K562 (cell line): ENCODE data around the gene TTC16. TPM values are rescaled to one million over a fixed set of nuclear protein-coding genes. Genes with fewer than 3 reads are reported as not detected.

ENCODE experiments used
- ATAC-seq: fragments of 200-7000 bp; cut with Tn5 transposase; 3 replicates; pipeline ENCODE4 v1.9.1; 2020; ENCODE audit warnings: moderate library complexity
- BruUV-seq: library from RNA; stranded (reverse); fragments of 400-500 nt; replicated peaks from 2 replicates; lab custom pipeline; 2021; lab: Mats Ljungman, UMichigan
- CTCF ChIA-PET: fragments of 300-600 bp; formaldehyde crosslinking; extraction: SDS; loops from one replicate; lab custom pipeline; 2021; ENCODE audit warnings: low intra/inter-chr PET ratio; lab: Yijun Ruan, JAX
- POLR2A ChIA-PET: fragments of 300-600, 350-650 bp; sonication (Branson Sonifier 250); formaldehyde crosslinking; extraction: SDS; loops from one replicate; lab custom pipeline; 2021; ENCODE audit warnings: antibody characterized with exemption, inconsistent platforms; lab: Yijun Ruan, JAX
- DNase-seq, 4 experiments: peaks; one replicate each; pipeline versions ENCODE4 v3.0.0 to v3.0.0-alpha.2; 2011 to 2018; ENCODE audit warnings: low spot score in 3 of 4, mixed read lengths in 3 of 4; ENCODE audit errors: extremely low read depth in 1 of 4
- FAIRE-seq: peaks from 2 replicates; lab custom pipeline; 2011; peaks lifted over from hg19 to GRCh38; lab: Jason Lieb, UNC
- H2AFZ ChIP-seq: 2 replicates; pipeline ENCODE4 v1.6.0; 2011; ENCODE audit warnings: low read depth, low read length, control low read depth, inconsistent platforms
- H3K27ac ChIP-seq: fragments of 200-600 bp; 3 replicates; pipeline ENCODE4 v1.8.0; 2011; ENCODE audit warnings: low read depth, mild to moderate bottlenecking, control low read depth, inconsistent platforms, low read length, moderate library complexity, mixed read lengths; ENCODE audit errors: extremely low read depth
- H3K27me3 ChIP-seq, 2 experiments: fragments of 300-600 bp in 1 of 2; 2 replicates in 1 of 2; 3 replicates in 1 of 2; pipeline versions ENCODE4 v1.6.0 to v1.8.0; 2011; ENCODE audit warnings: inconsistent platforms in 2 of 2, low read length in 2 of 2, mild to moderate bottlenecking in 1 of 2, mixed read lengths in 1 of 2, moderate library complexity in 1 of 2; ENCODE audit not compliant: control insufficient read depth in 2 of 2, insufficient read depth in 2 of 2
- H3K36me3 ChIP-seq: fragments of 300-600 bp; 3 replicates; pipeline ENCODE4 v1.8.0; 2011; ENCODE audit warnings: mild to moderate bottlenecking, low read length, inconsistent platforms; ENCODE audit not compliant: control insufficient read depth, insufficient read depth
- H3K4me1 ChIP-seq, 2 experiments: fragments of 200-600 bp in 1 of 2; replicated peaks in 1 of 2; 2 replicates in 1 of 2; 3 replicates in 1 of 2; pipeline versions ENCODE4 v1.5.1 to v1.8.0; 2011; ENCODE audit warnings: inconsistent platforms in 2 of 2, low read length in 2 of 2, mild to moderate bottlenecking in 1 of 2, mixed read lengths in 1 of 2, moderate library complexity in 1 of 2; ENCODE audit not compliant: control insufficient read depth in 2 of 2, insufficient read depth in 2 of 2
- H3K4me2 ChIP-seq: 2 replicates; pipeline ENCODE4 v1.6.1; 2011; ENCODE audit warnings: low read length, control low read depth, inconsistent platforms, mixed read lengths; ENCODE audit not compliant: insufficient read depth
- H3K4me3 ChIP-seq: fragments of 200-600 bp; sonication (generic), shearing (Covaris generic); 2 replicates; pipeline ENCODE4 v1.5.1; 2016; ENCODE audit warnings: control low read depth, inconsistent platforms
- H3K79me2 ChIP-seq: fragments of 200-600 bp; 3 replicates; pipeline ENCODE4 v1.8.0; 2011; ENCODE audit warnings: low read length, inconsistent platforms; ENCODE audit not compliant: control insufficient read depth, insufficient read depth
- H3K9ac ChIP-seq, 2 experiments: 2 replicates each; pipeline versions ENCODE4 v1.6.0 to v1.6.1; 2011; ENCODE audit warnings: low read depth in 2 of 2, low read length in 2 of 2, control low read depth in 1 of 2, inconsistent platforms in 1 of 2, mild to moderate bottlenecking in 1 of 2, mixed read lengths in 1 of 2; ENCODE audit not compliant: insufficient read depth in 1 of 2
- H3K9me1 ChIP-seq: one replicate; pipeline ENCODE4 v1.6.0; 2011; ENCODE audit warnings: inconsistent platforms, mild to moderate bottlenecking, low read length, moderate library complexity; ENCODE audit not compliant: control insufficient read depth, insufficient read depth
- H3K9me3 ChIP-seq: replicated peaks from 2 replicates; pipeline ENCODE4 v1.5.1; 2011; ENCODE audit warnings: low read depth, low read length, inconsistent platforms; ENCODE audit not compliant: control insufficient read depth, insufficient read depth
- H4K20me1 ChIP-seq: replicated peaks from 2 replicates; pipeline ENCODE4 v1.6.1; 2011; ENCODE audit warnings: low read length, inconsistent platforms, mixed read lengths; ENCODE audit not compliant: control insufficient read depth, insufficient read depth
- AFF4 ChIP-seq: sonication (generic); formaldehyde crosslinking; IDR thresholded peaks from 2 replicates; pipeline ENCODE4 v1.8.0; 2023; ENCODE audit warnings: mild to moderate bottlenecking, missing genetic modification reagents
- BCOR ChIP-seq: fragments of 450-650 bp; IDR thresholded peaks from 2 replicates; pipeline ENCODE4 v1.6.1; 2016
- CTCF ChIP-seq, 3 experiments: IDR thresholded peaks in 2 of 3; conservative IDR thresholded peaks in 1 of 3; 2 replicates each; pipeline ENCODE4 v1.5.1; 2011 to 2012; ENCODE audit warnings: low read length in 3 of 3, mild to moderate bottlenecking in 3 of 3, control low read depth in 2 of 3, improper control_type of control experiment in 1 of 3, inconsistent platforms in 1 of 3, low read depth in 1 of 3, mixed read lengths in 1 of 3, moderate library complexity in 1 of 3; ENCODE audit not compliant: insufficient read depth in 2 of 3
- FOXM1 ChIP-seq, 2 experiments: fragments of 450-650 bp in 1 of 2; sonication (generic) in 1 of 2; formaldehyde crosslinking in 1 of 2; IDR thresholded peaks; 2 replicates each; pipeline versions ENCODE4 v1.6.1 to v1.9.0; 2017 to 2022; ENCODE audit warnings: low read depth in 2 of 2, mild to moderate bottlenecking in 2 of 2, missing genetic modification reagents in 1 of 2, moderate library complexity in 1 of 2
- KDM1A ChIP-seq, 2 experiments: fragments of 450-650 bp; IDR thresholded peaks; 2 replicates each; pipeline ENCODE4 v1.6.1; 2016; ENCODE audit warnings: mild to moderate bottlenecking in 2 of 2
- RBM25 ChIP-seq: fragments of 200-400 bp; formaldehyde crosslinking; IDR thresholded peaks from 2 replicates; pipeline ENCODE4 v1.6.1; 2018; ENCODE audit warnings: low read length, low read depth, moderate library complexity; ENCODE audit not compliant: severe bottlenecking
- SMARCA5 ChIP-seq: fragments of 450-650 bp; IDR thresholded peaks from 2 replicates; pipeline ENCODE4 v1.6.1; 2016
- TCF7L2 ChIP-seq: fragments of 150-350 bp; IDR thresholded peaks from 2 replicates; pipeline ENCODE4 v1.6.1; 2016; ENCODE audit warnings: low read depth, mild to moderate bottlenecking, low read length, moderate library complexity
- TEAD4 ChIP-seq, 2 experiments: sonication (generic) in 1 of 2; formaldehyde crosslinking in 1 of 2; IDR thresholded peaks; 2 replicates each; pipeline versions ENCODE4 v1.6.1 to v1.8.0; 2012 to 2022; ENCODE audit warnings: borderline replicate concordance in 1 of 2, inconsistent platforms in 1 of 2, low read length in 1 of 2, mild to moderate bottlenecking in 1 of 2, missing genetic modification reagents in 1 of 2
- ZNF655 ChIP-seq: fragments of 250-450 bp; sonication (Bioruptor Pico); IDR thresholded peaks from 2 replicates; pipeline ENCODE4 v1.5.0; 2021
- WGBS: fragments of 100-300 bp; shearing (Covaris generic); methylation state at CpG from one replicate; pipeline ENCODE4 v1.1.6; 2016; ENCODE audit warnings: low coverage, mixed read lengths; ENCODE audit not compliant: insufficient coverage; ENCODE audit errors: missing lambda C conversion rate; 5-methylcytosine and 5-hydroxymethylcytosine counted together
- in situ Hi-C: fragments of 300-500 bp; cut with MboI; formaldehyde crosslinking; loops from 4 replicates; pipeline ENCODE4 v1.15.0; 2018; ENCODE audit warnings: inconsistent platforms, mixed read lengths
- intact Hi-C: fragments of 100-400 bp; cut with micrococcal nuclease; formaldehyde crosslinking; loops from 2 replicates; pipeline ENCODE4 v1.14.2; 2022
- polyA plus RNA-seq, 8 experiments: library from polyadenylated mRNA; depleted of rRNA in 4 of 8; stranded (reverse) in 5 of 8; unstranded in 3 of 8; fragments of >200 nt; fragmentation: Nextera tagmentation in 2 of 8; fragmentation: Illumina TruSeq in 1 of 8; extraction: Ambion mirVana in 2 of 8; extraction: Trizol in 1 of 8; gene quantifications; 2 replicates each; pipeline versions ENCODE4 v1.2.1 to v1.2.3, GENCODE V29; 2011 to 2014; ENCODE audit warnings: inconsistent platforms in 1 of 8, missing spikeins in 1 of 8
- total RNA-seq, 7 experiments: library from RNA; depleted of rRNA in 6 of 7; stranded (reverse); fragments of >200 nt in 6 of 7; fragmentation: Illumina TruSeq in 2 of 7; extraction: Trizol in 2 of 7; gene quantifications; 2 replicates each; pipeline versions ENCODE4 v1.2.1 to v1.2.3, GENCODE V29; 2011 to 2021; ENCODE audit warnings: low replicate concordance in 1 of 7
- TF ChIP-seq, protein P1 (sequence below): fragments of 250-450 bp; sonication (Bioruptor Pico); IDR thresholded peaks from 2 replicates; pipeline ENCODE4 v1.4.0; 2020; ENCODE audit warnings: mild to moderate bottlenecking, moderate library complexity

Gene TTC16
- total and polyA plus RNA-seq, 9 of the 15 experiments (the other 6 are each of a cell fraction or from before 2014, with no cell fraction given): 0.11 TPM; not detected in 8

DNA sequence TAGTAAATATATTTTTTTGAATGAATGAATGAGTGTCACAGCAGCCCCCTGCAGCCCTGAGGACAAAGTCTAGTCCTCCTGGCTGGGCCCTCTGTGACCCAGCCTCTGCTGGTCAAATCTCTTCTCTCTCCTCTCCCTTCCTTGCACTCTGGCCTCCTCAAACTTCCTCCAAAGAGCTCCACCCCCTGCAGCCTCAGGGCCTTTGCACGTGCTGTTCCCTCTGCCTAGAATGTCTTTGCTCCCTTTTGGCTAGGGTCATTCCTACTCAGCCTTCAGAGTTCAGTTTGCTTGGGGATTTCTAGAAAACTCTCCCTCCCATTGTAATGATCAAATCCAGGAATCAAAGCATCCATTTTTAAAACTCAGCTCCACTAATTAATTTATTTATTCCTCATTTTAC, 49.5 kb downstream of the TTC16 start:
- Histone ChIP-seq H3K27me3 (no peaks in the 10 kb centered on the region; a peak in 1 of 5 replicates), H2AFZ (no peak overlapping the region), H3K4me2 (no peak overlapping the region), H3K9ac (no peak overlapping the region), H3K79me2 (no peaks in the 10 kb centered on the region), H3K9me1 (peaks cover 3% of the 10 kb centered on the region), H4K20me1 (no peaks in the 10 kb centered on the region), H3K4me3 (no peak overlapping the region), H3K9me3 (no peaks in the 10 kb centered on the region), H3K36me3 (no peaks in the 10 kb centered on the region), H3K4me1 (peaks cover 21 to 35% of the 10 kb centered on the region in 2 experiments), H3K27ac (no peak overlapping the region)
- no TSS peak for BruUV-seq
- no peak for FAIRE-seq
- ChIA-PET POLR2A (no interaction called here), CTCF (no interaction called here)
- WGBS: 0% methylated on average over 1 of the region's 1 CpG
- in situ Hi-C loops: loop anchor here (25.0 kb wide), 1 partner anchor 597 kb away; the partner anchor contains the start of gene URM1
- intact Hi-C loops: loop anchor here (2.0 kb wide), 1 partner anchor 105 kb away; no protein-coding TSS in a partner anchor
- no peak for ATAC-seq
- DNase-seq: no peak
- TF ChIP-seq ZNF655 (CRISPR knock-in tag) (no peak), BCOR (peak; percentile 80), RBM25 (peak; percentile 84), AFF4 (CRISPR knock-in tag) (no peak), FOXM1 (IDR thresholded peaks at IDR 0.05; ENCODE audit: low read depth) (no peak), FOXM1 (CRISPR knock-in tag; IDR thresholded peaks at IDR 0.05; ENCODE audit: low read depth) (no peak), SMARCA5 (peak; percentile 40; the same call in 1 of the 2 replicates), TCF7L2 (no peak), CTCF (IDR thresholded peaks at IDR 0.05 in 2 of 3, conservative IDR thresholded peaks at IDR 0.05 in 1 of 3; ENCODE audit: insufficient read depth in 2 of 3, low read depth in 1 of 3, low read length in 3 of 3) (no peak), TEAD4 (IDR thresholded peaks at IDR 0.05; ENCODE audit: low read length) (no peak), TEAD4 (CRISPR knock-in tag; IDR thresholded peaks at IDR 0.05; ENCODE audit: borderline replicate concordance) (no peak), KDM1A (IDR thresholded peaks at IDR 0.05) (peak; percentile 10 to 40; a peak in 1 of 4 replicates)
- TF ChIP-seq, protein P1, sequence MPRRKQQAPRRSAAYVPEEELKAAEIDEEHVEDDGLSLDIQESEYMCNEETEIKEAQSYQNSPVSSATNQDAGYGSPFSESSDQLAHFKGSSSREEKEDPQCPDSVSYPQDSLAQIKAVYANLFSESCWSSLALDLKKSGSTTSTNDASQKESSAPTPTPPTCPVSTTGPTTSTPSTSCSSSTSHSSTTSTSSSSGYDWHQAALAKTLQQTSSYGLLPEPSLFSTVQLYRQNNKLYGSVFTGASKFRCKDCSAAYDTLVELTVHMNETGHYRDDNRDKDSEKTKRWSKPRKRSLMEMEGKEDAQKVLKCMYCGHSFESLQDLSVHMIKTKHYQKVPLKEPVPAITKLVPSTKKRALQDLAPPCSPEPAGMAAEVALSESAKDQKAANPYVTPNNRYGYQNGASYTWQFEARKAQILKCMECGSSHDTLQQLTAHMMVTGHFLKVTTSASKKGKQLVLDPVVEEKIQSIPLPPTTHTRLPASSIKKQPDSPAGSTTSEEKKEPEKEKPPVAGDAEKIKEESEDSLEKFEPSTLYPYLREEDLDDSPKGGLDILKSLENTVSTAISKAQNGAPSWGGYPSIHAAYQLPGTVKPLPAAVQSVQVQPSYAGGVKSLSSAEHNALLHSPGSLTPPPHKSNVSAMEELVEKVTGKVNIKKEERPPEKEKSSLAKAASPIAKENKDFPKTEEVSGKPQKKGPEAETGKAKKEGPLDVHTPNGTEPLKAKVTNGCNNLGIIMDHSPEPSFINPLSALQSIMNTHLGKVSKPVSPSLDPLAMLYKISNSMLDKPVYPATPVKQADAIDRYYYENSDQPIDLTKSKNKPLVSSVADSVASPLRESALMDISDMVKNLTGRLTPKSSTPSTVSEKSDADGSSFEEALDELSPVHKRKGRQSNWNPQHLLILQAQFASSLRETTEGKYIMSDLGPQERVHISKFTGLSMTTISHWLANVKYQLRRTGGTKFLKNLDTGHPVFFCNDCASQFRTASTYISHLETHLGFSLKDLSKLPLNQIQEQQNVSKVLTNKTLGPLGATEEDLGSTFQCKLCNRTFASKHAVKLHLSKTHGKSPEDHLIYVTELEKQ (CRISPR knock-in tag): no peak
